ENCODE data around the gene IGFBP5. TPM values are rescaled to one million over a fixed set of nuclear protein-coding genes. Genes with fewer than 3 reads are reported as not detected.

Gene IGFBP5
- total and polyA plus RNA-seq, 10 of the 15 experiments (the other 5 are each of a cell fraction or from before 2014, with no cell fraction given), result 2.8 TPM; not detected in 9

DNA sequence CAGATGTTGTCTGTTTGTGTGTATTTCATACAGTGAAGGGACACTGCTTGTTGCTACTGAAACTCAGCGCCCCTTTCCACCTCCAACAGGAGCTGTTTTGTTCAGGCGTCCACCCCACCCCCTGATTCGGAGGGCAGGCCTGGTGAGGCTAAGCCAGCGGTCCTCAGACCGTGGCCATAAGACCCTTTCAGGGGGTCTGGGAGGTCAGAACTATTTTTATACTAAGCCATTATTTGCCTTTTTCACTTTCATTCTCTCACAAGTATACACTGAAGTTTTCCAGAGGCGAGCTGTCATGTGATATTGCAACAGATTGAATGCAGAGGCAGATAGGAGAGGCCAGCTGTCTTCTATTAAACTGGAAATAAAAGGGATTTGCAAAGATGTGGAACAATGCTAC, 39.7 kb upstream of the IGFBP5 start:
- ChIA-PET CTCF (interaction anchor here (0.7 kb wide), 1 partner anchor 19 kb away, joined by 3 read pairs; no protein-coding TSS in a partner anchor), POLR2A (interaction anchor here (0.5 kb wide), 1 partner anchor 532 kb away, joined by 3 read pairs; no protein-coding TSS in a partner anchor), RAD21 (ENCODE audit: unreplicated experiment) (no interaction called here), SMC1A (ENCODE audit: uncharacterized antibody, unreplicated experiment) (no interaction called here)
- intact Hi-C loops (cut with micrococcal nuclease; ENCODE audit: unreplicated experiment), result no loop called here
- H3K27ac ChIP-seq (ENCODE audit: control insufficient read depth, insufficient read depth), result no peak overlapping the region
- FAIRE-seq (no peak), DNase-seq (ENCODE audit: low read depth, low spot score) (no peak), ATAC-seq (no peak)
- H2AFZ ChIP-seq (ENCODE audit: control insufficient read depth, low read depth, low read length), result no peak overlapping the region
- no peak overlapping the region for H3K4me2 ChIP-seq (ENCODE audit: control insufficient read depth, insufficient read depth)
- H3K4me3 ChIP-seq, result no peak overlapping the region
- no peak overlapping the region for H3K9ac ChIP-seq (ENCODE audit: control insufficient read depth, insufficient read depth, low read length)
- no peaks in the 10 kb centered on the region for H4K20me1 ChIP-seq (ENCODE audit: control insufficient read depth, insufficient read depth)
- no peaks in the 10 kb centered on the region for H3K79me2 ChIP-seq (ENCODE audit: control insufficient read depth, insufficient read depth, low read length)
- in situ Hi-C loops (cut with MboI), result no loop called here
- peaks cover 2 to 5% of the 10 kb centered on the region in 2 experiments; a peak in 3 of 4 replicates for H3K27me3 ChIP-seq (replicated peaks in 1 of 2; ENCODE audit: control insufficient read depth in 2 of 2, insufficient read depth in 2 of 2, low read length in 1 of 2)
- no peaks in the 10 kb centered on the region for H3K36me3 ChIP-seq (ENCODE audit: control insufficient read depth in 2 of 2, insufficient read depth in 2 of 2, low read length in 1 of 2)
- no peaks in the 10 kb centered on the region for H3K4me1 ChIP-seq (ENCODE audit: control insufficient read depth, insufficient read depth, low read length)
- no TSS peak for BruUV-seq (replicated peaks)
- WGBS (ENCODE audit: insufficient coverage, insufficient replicate concordance, low lambda C conversion rate, missing lambda C conversion rate), result 10% methylated on average over 6 of the region's 6 CpGs
- H3K9me3 ChIP-seq (replicated peaks; ENCODE audit: control insufficient read depth, insufficient read depth, low read length), result no peaks in the 10 kb centered on the region
- no peak for TF ChIP-seq ZSCAN29 (IDR thresholded peaks at IDR 0.05)
- no peak for TF ChIP-seq SREBF1 (IDR thresholded peaks at IDR 0.05; ENCODE audit: low read length)
- TF ChIP-seq ASH2L (IDR thresholded peaks at IDR 0.05; ENCODE audit: borderline replicate concordance, low read depth), result no peak
- TF ChIP-seq, protein P1, sequence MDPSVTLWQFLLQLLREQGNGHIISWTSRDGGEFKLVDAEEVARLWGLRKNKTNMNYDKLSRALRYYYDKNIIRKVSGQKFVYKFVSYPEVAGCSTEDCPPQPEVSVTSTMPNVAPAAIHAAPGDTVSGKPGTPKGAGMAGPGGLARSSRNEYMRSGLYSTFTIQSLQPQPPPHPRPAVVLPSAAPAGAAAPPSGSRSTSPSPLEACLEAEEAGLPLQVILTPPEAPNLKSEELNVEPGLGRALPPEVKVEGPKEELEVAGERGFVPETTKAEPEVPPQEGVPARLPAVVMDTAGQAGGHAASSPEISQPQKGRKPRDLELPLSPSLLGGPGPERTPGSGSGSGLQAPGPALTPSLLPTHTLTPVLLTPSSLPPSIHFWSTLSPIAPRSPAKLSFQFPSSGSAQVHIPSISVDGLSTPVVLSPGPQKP (IDR thresholded peaks at IDR 0.05; ENCODE audit: low read depth, low read length), result no peak
- TF ChIP-seq, protein P2, sequence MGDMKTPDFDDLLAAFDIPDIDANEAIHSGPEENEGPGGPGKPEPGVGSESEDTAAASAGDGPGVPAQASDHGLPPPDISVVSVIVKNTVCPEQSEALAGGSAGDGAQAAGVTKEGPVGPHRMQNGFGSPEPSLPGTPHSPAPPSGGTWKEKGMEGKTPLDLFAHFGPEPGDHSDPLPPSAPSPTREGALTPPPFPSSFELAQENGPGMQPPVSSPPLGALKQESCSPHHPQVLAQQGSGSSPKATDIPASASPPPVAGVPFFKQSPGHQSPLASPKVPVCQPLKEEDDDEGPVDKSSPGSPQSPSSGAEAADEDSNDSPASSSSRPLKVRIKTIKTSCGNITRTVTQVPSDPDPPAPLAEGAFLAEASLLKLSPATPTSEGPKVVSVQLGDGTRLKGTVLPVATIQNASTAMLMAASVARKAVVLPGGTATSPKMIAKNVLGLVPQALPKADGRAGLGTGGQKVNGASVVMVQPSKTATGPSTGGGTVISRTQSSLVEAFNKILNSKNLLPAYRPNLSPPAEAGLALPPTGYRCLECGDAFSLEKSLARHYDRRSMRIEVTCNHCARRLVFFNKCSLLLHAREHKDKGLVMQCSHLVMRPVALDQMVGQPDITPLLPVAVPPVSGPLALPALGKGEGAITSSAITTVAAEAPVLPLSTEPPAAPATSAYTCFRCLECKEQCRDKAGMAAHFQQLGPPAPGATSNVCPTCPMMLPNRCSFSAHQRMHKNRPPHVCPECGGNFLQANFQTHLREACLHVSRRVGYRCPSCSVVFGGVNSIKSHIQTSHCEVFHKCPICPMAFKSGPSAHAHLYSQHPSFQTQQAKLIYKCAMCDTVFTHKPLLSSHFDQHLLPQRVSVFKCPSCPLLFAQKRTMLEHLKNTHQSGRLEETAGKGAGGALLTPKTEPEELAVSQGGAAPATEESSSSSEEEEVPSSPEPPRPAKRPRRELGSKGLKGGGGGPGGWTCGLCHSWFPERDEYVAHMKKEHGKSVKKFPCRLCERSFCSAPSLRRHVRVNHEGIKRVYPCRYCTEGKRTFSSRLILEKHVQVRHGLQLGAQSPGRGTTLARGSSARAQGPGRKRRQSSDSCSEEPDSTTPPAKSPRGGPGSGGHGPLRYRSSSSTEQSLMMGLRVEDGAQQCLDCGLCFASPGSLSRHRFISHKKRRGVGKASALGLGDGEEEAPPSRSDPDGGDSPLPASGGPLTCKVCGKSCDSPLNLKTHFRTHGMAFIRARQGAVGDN (IDR thresholded peaks at IDR 0.05), result no peak
- TF ChIP-seq ZNF274 (IDR thresholded peaks at IDR 0.05; ENCODE audit: insufficient read depth, insufficient read length), result no peak
- TF ChIP-seq TCF3 (IDR thresholded peaks at IDR 0.05; ENCODE audit: borderline replicate concordance, insufficient read depth, low read depth, low read length), result no peak
- TF ChIP-seq RCOR1 (conservative IDR thresholded peaks at IDR 0.05; ENCODE audit: low read depth, low read length), result no peak
- TF ChIP-seq, protein P3, sequence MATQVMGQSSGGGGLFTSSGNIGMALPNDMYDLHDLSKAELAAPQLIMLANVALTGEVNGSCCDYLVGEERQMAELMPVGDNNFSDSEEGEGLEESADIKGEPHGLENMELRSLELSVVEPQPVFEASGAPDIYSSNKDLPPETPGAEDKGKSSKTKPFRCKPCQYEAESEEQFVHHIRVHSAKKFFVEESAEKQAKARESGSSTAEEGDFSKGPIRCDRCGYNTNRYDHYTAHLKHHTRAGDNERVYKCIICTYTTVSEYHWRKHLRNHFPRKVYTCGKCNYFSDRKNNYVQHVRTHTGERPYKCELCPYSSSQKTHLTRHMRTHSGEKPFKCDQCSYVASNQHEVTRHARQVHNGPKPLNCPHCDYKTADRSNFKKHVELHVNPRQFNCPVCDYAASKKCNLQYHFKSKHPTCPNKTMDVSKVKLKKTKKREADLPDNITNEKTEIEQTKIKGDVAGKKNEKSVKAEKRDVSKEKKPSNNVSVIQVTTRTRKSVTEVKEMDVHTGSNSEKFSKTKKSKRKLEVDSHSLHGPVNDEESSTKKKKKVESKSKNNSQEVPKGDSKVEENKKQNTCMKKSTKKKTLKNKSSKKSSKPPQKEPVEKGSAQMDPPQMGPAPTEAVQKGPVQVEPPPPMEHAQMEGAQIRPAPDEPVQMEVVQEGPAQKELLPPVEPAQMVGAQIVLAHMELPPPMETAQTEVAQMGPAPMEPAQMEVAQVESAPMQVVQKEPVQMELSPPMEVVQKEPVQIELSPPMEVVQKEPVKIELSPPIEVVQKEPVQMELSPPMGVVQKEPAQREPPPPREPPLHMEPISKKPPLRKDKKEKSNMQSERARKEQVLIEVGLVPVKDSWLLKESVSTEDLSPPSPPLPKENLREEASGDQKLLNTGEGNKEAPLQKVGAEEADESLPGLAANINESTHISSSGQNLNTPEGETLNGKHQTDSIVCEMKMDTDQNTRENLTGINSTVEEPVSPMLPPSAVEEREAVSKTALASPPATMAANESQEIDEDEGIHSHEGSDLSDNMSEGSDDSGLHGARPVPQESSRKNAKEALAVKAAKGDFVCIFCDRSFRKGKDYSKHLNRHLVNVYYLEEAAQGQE (IDR thresholded peaks at IDR 0.05; ENCODE audit: low read depth, low read length), result no peak
- TF ChIP-seq, protein P4, sequence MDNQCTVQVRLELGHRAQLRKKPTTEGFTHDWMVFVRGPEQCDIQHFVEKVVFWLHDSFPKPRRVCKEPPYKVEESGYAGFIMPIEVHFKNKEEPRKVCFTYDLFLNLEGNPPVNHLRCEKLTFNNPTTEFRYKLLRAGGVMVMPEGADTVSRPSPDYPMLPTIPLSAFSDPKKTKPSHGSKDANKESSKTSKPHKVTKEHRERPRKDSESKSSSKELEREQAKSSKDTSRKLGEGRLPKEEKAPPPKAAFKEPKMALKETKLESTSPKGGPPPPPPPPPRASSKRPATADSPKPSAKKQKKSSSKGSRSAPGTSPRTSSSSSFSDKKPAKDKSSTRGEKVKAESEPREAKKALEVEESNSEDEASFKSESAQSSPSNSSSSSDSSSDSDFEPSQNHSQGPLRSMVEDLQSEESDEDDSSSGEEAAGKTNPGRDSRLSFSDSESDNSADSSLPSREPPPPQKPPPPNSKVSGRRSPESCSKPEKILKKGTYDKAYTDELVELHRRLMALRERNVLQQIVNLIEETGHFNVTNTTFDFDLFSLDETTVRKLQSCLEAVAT (IDR thresholded peaks at IDR 0.05), result no peak
- no peak for TF ChIP-seq FOXM1 (IDR thresholded peaks at IDR 0.05; ENCODE audit: low read depth, low read length)
- TF ChIP-seq NFYA (IDR thresholded peaks at IDR 0.05; ENCODE audit: borderline replicate concordance, low read depth, low read length), result no peak
- TF ChIP-seq CHD4 (IDR thresholded peaks at IDR 0.05), result no peak
- no peak for TF ChIP-seq FOS (IDR thresholded peaks at IDR 0.05; ENCODE audit: borderline replicate concordance, extremely low read depth, insufficient read length)
- TF ChIP-seq CHD1 (IDR thresholded peaks at IDR 0.05; ENCODE audit: low read depth, low read length), result no peak
- TF ChIP-seq PML (IDR thresholded peaks at IDR 0.05; ENCODE audit: low read length), result no peak

All from GM12878 (cell line).